ENCODE results near the gene PCDHGB4.
"Not testable (repeated sequence)": the region's sequence is repeated elsewhere in the genome, so short reads cannot be mapped to it uniquely, and the experiment has no call there.

PCDHGB4 gene

GRCh38 chr5:141369994-141370848 is 17.3 kb upstream of the PCDHGB4 start, which contains the start of gene PCDHGB3:
Gene PCDHGB3, plus strand, starts transcription at chr5:141370242. Its CDS starts 153 bp downstream, at chr5:141370395.
- DNase-seq: no peak

DNA sequence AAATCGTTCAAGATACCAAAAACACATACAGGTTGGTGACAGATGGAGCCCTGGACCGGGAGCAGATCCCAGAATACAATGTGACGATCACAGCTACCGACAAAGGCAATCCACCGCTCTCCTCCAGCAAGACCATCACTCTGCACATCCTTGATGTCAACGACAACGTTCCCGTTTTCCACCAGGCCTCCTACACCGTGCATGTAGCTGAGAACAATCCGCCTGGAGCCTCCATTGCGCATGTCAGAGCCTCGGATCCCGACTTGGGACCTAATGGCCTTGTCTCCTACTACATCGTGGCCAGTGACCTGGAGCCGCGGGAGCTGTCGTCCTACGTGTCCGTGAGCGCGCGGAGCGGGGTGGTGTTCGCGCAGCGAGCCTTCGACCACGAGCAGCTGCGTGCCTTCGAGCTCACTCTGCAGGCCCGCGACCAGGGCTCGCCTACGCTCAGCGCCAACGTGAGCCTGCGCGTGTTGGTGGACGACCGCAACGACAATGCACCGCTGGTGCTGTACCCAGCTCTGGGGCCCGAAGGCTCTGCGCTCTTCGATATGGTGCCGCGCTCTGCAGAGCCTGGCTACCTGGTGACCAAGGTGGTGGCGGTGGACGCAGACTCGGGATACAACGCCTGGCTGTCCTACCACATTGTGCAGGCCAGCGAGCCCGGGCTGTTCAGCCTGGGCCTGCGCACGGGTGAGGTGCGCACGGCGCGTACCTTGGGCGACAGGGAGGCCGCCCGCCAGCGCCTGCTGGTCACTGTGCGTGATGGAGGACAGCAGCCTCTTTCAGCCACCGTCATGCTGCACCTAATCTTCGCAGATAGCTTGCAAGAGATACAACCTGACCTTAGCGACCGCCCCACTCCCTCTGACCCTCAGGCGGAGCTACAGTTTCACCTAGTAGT is 15.7 kb upstream of the PCDHGB4 start:
- DNase-seq: no peak

GRCh38 chr5:141373673-141374317 is 13.7 kb upstream of the PCDHGB4 start, which contains the start of gene PCDHGA6:
Gene PCDHGA6, plus strand, starts transcription at chr5:141373891. Its CDS starts 193 bp downstream, at chr5:141374084.
- DNase-seq: no peak

DNA sequence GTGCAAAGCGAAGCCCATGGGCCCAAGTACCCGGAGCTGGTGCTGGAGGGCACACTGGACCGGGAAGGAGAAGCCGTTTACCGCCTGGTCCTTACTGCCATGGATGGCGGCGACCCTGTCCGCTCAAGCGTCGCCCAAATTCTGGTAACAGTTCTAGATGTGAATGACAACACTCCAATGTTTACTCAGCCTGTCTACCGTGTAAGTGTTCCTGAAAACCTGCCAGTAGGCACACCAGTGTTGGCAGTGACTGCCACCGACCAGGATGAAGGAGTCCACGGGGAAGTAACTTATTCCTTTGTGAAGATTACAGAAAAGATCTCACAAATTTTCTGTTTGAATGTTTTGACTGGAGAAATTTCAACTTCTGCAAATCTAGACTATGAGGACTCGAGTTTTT is 12.9 kb upstream of the PCDHGB4 start:
- no peak for DNase-seq

GRCh38 chr5:141375444-141376155 is 11.9 kb upstream of the PCDHGB4 start:
- DNase-seq: not testable (repeated sequence)

DNA sequence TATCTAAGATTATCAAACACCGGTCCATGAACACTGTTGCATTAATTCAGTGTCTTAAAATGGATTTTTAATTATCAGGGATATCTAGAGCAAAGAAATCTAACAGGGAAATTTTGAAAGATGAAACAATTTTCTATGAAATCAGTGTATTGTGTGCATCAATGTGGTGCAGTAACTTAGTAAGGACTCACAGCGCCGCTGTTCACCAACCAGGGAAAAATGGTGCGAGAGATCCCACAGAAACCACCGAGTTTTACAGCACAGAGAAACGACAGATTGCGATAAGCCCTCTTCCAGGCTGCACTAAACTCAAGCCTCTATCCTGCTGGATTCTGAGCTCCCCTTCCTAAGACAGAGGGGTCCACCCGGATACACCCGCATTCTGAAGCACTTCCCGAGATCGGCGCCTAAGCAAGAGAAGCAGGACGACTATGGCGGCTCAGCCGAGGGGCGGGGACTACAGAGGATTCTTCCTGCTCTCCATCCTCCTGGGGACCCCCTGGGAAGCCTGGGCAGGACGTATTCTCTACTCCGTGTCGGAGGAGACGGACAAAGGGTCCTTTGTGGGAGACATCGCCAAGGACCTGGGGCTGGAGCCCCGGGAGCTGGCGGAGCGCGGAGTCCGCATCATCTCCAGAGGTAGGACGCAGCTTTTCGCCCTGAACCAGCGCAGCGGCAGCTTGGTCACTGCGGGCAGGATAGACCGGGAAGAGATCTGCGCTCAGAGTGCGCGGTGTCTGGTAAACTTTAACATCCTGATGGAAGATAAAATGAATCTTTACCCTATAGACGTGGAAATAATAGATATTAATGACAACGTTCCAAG is 4.8 kb upstream of the PCDHGB4 start, which contains the start of gene PCDHGA7:
PCDHGA7 (plus strand) TSS at position 274 of the 826 bp plus-strand sequence; CDS start at position 432, 158 bp downstream.
- no peak for DNase-seq

DNA sequence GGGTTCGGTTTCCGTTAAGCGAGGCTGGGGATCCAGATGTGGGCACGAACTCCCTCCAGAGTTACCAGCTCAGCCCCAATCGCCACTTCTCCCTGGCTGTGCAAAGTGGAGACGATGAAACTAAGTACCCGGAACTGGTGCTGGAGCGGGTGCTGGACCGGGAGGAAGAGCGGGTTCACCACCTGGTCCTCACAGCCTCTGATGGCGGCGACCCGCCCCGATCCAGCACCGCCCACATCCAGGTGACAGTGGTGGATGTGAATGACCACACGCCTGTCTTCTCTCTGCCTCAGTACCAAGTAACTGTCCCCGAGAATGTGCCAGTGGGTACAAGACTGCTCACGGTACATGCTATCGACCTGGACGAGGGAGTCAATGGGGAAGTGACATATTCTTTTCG is 4.2 kb upstream of the PCDHGB4 start:
- DNase-seq: no peak

DNA sequence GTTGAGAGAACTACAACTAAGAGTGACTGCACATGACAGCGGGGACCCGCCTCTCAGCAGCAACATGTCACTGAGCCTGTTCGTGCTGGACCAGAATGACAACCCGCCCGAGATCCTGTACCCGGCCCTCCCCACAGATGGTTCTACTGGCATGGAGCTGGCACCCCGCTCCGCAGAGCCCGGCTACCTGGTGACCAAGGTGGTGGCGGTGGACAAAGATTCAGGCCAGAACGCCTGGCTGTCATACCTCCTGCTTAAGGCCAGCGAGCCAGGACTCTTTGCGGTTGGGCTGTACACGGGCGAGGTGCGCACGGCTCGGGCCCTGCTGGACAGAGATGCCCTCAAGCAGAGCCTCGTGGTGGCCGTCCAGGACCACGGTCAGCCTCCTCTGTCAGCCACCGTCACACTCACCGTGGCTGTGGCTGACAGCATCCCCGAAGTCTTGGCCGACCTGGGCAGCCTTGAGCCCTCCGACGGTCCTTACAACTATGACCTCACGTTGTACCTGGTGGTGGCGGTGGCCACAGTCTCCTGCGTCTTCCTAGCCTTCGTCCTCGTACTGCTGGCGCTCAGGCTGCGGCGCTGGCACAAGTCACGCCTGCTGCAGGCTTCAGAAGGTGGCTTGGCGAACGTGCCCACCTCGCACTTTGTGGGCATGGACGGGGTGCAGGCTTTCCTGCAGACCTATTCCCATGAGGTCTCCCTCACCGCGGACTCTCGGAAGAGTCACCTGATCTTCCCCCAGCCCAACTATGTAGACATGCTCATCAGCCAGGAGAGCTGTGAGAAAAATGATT is 2.8 kb upstream of the PCDHGB4 start:
- DNase-seq: no peak

- no peak for DNase-seq
Observed at GRCh38 chr5:141388661-141389060, 1.2 kb downstream of the PCDHGB4 start.

- DNase-seq: no peak
Observed at GRCh38 chr5:141389153-141390042, 1.9 kb downstream of the PCDHGB4 start.

GRCh38 chr5:141392429-141393198 is 5.1 kb downstream of the PCDHGB4 start, which contains the start of gene PCDHGA8:
Gene PCDHGA8, plus strand, starts transcription at chr5:141392633. Its CDS starts 181 bp downstream, at chr5:141392814.
- DNase-seq: no peak

DNA sequence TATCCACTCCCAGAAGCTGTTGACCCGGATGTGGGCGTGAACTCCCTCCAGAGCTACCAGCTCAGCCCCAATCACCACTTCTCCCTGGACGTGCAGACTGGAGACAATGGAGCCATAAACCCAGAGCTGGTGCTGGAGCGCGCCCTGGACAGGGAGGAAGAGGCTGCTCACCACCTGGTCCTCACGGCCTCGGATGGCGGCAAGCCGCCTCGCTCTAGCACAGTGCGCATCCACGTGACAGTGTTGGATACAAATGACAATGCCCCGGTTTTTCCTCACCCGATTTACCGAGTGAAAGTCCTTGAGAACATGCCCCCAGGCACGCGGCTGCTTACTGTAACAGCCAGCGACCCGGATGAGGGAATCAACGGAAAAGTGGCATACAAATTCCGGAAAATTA is 5.8 kb downstream of the PCDHGB4 start:
- no peak for DNase-seq

DNA sequence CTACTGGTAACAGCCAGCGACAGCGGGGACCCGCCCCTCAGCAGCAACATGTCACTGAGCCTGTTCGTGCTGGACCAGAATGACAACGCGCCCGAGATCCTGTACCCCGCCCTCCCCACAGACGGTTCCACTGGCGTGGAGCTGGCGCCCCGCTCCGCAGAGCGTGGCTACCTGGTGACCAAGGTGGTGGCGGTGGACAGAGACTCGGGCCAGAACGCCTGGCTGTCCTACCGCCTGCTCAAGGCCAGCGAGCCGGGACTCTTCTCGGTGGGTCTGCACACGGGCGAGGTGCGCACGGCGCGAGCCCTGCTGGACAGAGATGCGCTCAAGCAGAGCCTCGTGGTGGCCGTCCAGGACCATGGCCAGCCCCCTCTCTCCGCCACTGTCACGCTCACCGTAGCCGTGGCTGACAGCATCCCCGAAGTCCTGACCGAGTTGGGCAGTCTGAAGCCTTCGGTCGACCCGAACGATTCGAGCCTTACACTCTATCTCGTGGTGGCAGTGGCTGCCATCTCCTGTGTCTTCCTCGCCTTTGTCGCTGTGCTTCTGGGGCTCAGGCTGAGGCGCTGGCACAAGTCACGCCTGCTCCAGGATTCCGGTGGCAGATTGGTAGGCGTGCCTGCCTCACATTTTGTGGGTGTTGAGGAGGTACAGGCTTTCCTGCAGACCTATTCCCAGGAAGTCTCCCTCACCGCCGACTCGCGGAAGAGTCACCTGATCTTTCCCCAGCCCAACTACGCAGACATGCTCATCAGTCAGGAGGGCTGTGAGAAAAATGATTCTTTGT is 7.1 kb downstream of the PCDHGB4 start:
- DNase-seq: not testable (repeated sequence)

GRCh38 chr5:141397756-141398551 is 10.5 kb downstream of the PCDHGB4 start, which contains the start of gene PCDHGB5:
Gene PCDHGB5, plus strand, starts transcription at chr5:141397947. Its CDS starts 181 bp downstream, at chr5:141398128.
- not testable (repeated sequence) for DNase-seq

- no peak for DNase-seq
Observed at GRCh38 chr5:141398608-141399007, 11.1 kb downstream of the PCDHGB4 start.

DNA sequence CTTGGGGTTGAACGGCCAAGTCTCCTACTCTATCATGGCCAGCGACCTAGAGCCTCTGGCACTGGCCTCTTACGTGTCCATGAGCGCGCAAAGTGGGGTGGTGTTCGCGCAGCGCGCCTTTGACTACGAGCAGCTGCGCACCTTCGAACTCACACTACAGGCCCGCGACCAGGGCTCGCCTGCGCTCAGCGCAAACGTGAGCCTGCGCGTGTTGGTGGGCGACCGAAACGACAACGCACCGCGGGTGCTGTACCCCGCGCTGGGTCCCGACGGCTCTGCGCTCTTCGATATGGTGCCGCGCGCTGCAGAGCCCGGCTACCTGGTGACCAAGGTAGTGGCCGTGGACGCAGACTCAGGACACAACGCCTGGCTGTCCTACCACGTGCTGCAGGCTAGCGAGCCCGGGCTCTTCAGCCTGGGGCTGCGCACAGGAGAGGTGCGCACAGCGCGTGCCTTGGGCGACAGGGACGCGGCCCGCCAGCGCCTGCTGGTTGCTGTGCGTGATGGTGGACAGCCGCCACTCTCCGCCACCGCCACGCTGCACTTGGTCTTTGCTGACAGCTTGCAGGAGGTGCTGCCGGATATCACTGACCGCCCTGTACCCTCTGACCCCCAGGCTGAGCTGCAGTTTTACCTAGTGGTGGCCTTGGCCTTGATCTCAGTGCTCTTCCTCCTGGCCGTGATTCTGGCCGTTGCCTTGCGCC is 12.2 kb downstream of the PCDHGB4 start:
- DNase-seq: no peak

Measured in NCI-H1930 (cell line).